Calu3 (cell line): ENCODE data around the gene PADI1. TPM values are rescaled to one million over a fixed set of nuclear protein-coding genes. Genes with fewer than 3 reads are reported as not detected.

ENCODE experiments used
- BruUV-seq: library from RNA; stranded (reverse); fragments of 400-500 nt; replicated peaks from 2 replicates; lab custom pipeline; 2021; lab: Mats Ljungman, UMichigan
- CTCF ChIA-PET: fragments of 300-600 bp; sonication (Branson Sonifier 250); formaldehyde crosslinking; loops from one replicate; lab custom pipeline; 2022; ENCODE audit warnings: antibody characterized with exemption; lab: Charles Lee
- DNase-seq: peaks from one replicate; pipeline ENCODE4 v3.0.0; 2022
- H3K27ac Mint-ChIP-seq: one replicate; pipeline ENCODE4 v1.8.0; 2022; ENCODE audit warnings: mixed read lengths; ENCODE audit not compliant: unreplicated experiment
- H3K27me3 Mint-ChIP-seq: one replicate; pipeline ENCODE4 v1.8.0; 2022; ENCODE audit warnings: mixed read lengths; ENCODE audit not compliant: unreplicated experiment
- H3K36me3 Mint-ChIP-seq: one replicate; pipeline ENCODE4 v1.8.0; 2022; ENCODE audit warnings: mild to moderate bottlenecking, moderate library complexity, mixed read lengths; ENCODE audit not compliant: insufficient read depth, unreplicated experiment
- H3K4me1 Mint-ChIP-seq: one replicate; pipeline ENCODE4 v1.8.0; 2022; ENCODE audit warnings: mild to moderate bottlenecking, low read depth, mixed read lengths; ENCODE audit not compliant: unreplicated experiment
- H3K4me3 Mint-ChIP-seq: one replicate; pipeline ENCODE4 v1.8.0; 2022; ENCODE audit warnings: mild to moderate bottlenecking, low read depth, moderate library complexity, mixed read lengths; ENCODE audit not compliant: unreplicated experiment
- H3K9me3 Mint-ChIP-seq: one replicate; pipeline ENCODE4 v1.8.0; 2022; ENCODE audit warnings: low read depth, mixed read lengths; ENCODE audit not compliant: unreplicated experiment
- CTCF ChIP-seq: fragments of 200-600 bp; IDR thresholded peaks from one replicate; pipeline ENCODE4 v1.8.0; 2022; ENCODE audit warnings: antibody characterized with exemption; ENCODE audit not compliant: unreplicated experiment
- intact Hi-C: fragments of 100-400 bp; cut with micrococcal nuclease; formaldehyde crosslinking; loops from one replicate; pipeline ENCODE4 v1.10.0; 2022; ENCODE audit not compliant: unreplicated experiment
- total RNA-seq: library from RNA; stranded (reverse); gene quantifications from 2 replicates; pipeline ENCODE4 v1.2.3, GENCODE V29; 2022

The PADI1 gene
- total RNA-seq, 1 experiment from 2014 or later = 2.3 TPM

- Mint-ChIP-seq H3K4me1 (peaks cover 18% of the 10 kb centered on the region), H3K9me3 (peaks cover 2% of the 10 kb centered on the region), H3K36me3 (peaks cover 2% of the 10 kb centered on the region), H3K27me3 (no peaks in the 10 kb centered on the region), H3K4me3 (no peak overlapping the region), H3K27ac (no peak overlapping the region)
- CTCF ChIA-PET = no interaction called here
- intact Hi-C loops = no loop called here
- DNase-seq = no peak
- no TSS peak for BruUV-seq
- TF ChIP-seq CTCF = no peak
These were observed 20.0 kb upstream of the PADI1 start for GRCh38 chr1:17184822-17185484.

GRCh38 chr1:17185485-17185860 is 19.5 kb upstream of the PADI1 start:
- intact Hi-C loops = no loop called here
- Mint-ChIP-seq H3K27me3 (no peaks in the 10 kb centered on the region), H3K4me1 (peaks cover 22% of the 10 kb centered on the region), H3K36me3 (peaks cover 7% of the 10 kb centered on the region), H3K4me3 (no peak overlapping the region), H3K9me3 (no peaks in the 10 kb centered on the region), H3K27ac (no peak overlapping the region)
- no peak for DNase-seq
- no TSS peak for BruUV-seq
- CTCF ChIA-PET = no interaction called here
- TF ChIP-seq CTCF = no peak

- intact Hi-C loops = no loop called here
- no peaks in the 10 kb centered on the region for H3K27me3 Mint-ChIP-seq
- no TSS peak for BruUV-seq
- TF ChIP-seq CTCF = no peak
- peaks cover 7% of the 10 kb centered on the region for H3K36me3 Mint-ChIP-seq
- H3K9me3 Mint-ChIP-seq = no peaks in the 10 kb centered on the region
- no peak for DNase-seq
- CTCF ChIA-PET = interaction anchor here (0.7 kb wide), 1 partner anchor 54 kb away, joined by 3 read pairs; no protein-coding TSS in a partner anchor
- H3K27ac Mint-ChIP-seq = no peak overlapping the region
- peaks cover 23% of the 10 kb centered on the region for H3K4me1 Mint-ChIP-seq
- H3K4me3 Mint-ChIP-seq = no peak overlapping the region
These were observed 18.6 kb upstream of the PADI1 start for GRCh38 chr1:17186216-17186909.

GRCh38 chr1:17187051-17187450 is 17.9 kb upstream of the PADI1 start:
- H3K9me3 Mint-ChIP-seq = peaks cover 4% of the 10 kb centered on the region
- BruUV-seq = no TSS peak
- no peak overlapping the region for H3K27ac Mint-ChIP-seq
- intact Hi-C loops = no loop called here
- H3K36me3 Mint-ChIP-seq = peaks cover 7% of the 10 kb centered on the region
- CTCF ChIA-PET = no interaction called here
- peaks cover 30% of the 10 kb centered on the region for H3K4me1 Mint-ChIP-seq
- H3K4me3 Mint-ChIP-seq = no peak overlapping the region
- DNase-seq = no peak
- H3K27me3 Mint-ChIP-seq = no peaks in the 10 kb centered on the region
- TF ChIP-seq CTCF = no peak
